Smooth muscle cell (in vitro differentiated cells): ENCODE results near the gene CDC23. TPM values are rescaled to one million over a fixed set of nuclear protein-coding genes. Genes with fewer than 3 reads are reported as not detected.

ENCODE experiments used
- DNase-seq: peaks from one replicate; lab custom pipeline; 2025; ENCODE audit not compliant: unreplicated experiment; lab: John Stamatoyannopoulos, UW
- H2AFZ ChIP-seq: fragments of 200-600 bp; sonication (generic); 2 replicates; pipeline ENCODE4 v1.6.0; 2016; ENCODE audit warnings: antibody characterized with exemption, low read depth, mild to moderate bottlenecking
- H3F3A ChIP-seq: fragments of 200-600 bp; sonication (generic); 2 replicates; pipeline ENCODE4 v1.6.0; 2017; ENCODE audit warnings: antibody characterized with exemption, low read depth
- H3K27ac ChIP-seq: fragments of 200-600 bp; sonication (generic); 2 replicates; pipeline ENCODE4 v1.5.1; 2016; ENCODE audit warnings: low read depth, mild to moderate bottlenecking
- H3K27me3 ChIP-seq: fragments of 200-600 bp; sonication (generic); 2 replicates; pipeline ENCODE4 v1.6.1; 2016; ENCODE audit warnings: low read depth, mild to moderate bottlenecking
- H3K36me3 ChIP-seq: fragments of 200-600 bp; sonication (generic); 2 replicates; pipeline ENCODE4 v1.5.1; 2016; ENCODE audit warnings: low read depth
- H3K4me1 ChIP-seq: fragments of 200-600 bp; sonication (generic); 2 replicates; pipeline ENCODE4 v1.5.1; 2016; ENCODE audit warnings: low read depth
- H3K4me2 ChIP-seq: fragments of 200-600 bp; sonication (generic); 2 replicates; pipeline ENCODE4 v1.6.0; 2016; ENCODE audit warnings: mild to moderate bottlenecking
- H3K4me3 ChIP-seq: fragments of 200-600 bp; sonication (generic); 2 replicates; pipeline ENCODE4 v1.5.1; 2016; ENCODE audit warnings: mild to moderate bottlenecking
- H3K79me2 ChIP-seq: fragments of 200-600 bp; sonication (generic); 2 replicates; pipeline ENCODE4 v1.6.0; 2016; ENCODE audit warnings: low read depth, mild to moderate bottlenecking
- H3K9ac ChIP-seq: fragments of 200-600 bp; sonication (generic); 2 replicates; pipeline ENCODE4 v1.6.0; 2016; ENCODE audit warnings: low read depth
- H3K9me3 ChIP-seq: fragments of 200-600 bp; sonication (generic); replicated peaks from 2 replicates; pipeline ENCODE4 v1.5.1; 2016; ENCODE audit warnings: low read depth
- H4K20me1 ChIP-seq: fragments of 200-600 bp; sonication (generic); 2 replicates; pipeline ENCODE4 v1.6.0; 2016; ENCODE audit warnings: low read depth
- WGBS: methylation state at CpG from one replicate; pipeline ENCODE4 v1.1.7; 2016; ENCODE audit warnings: low lambda C conversion rate; 5-methylcytosine and 5-hydroxymethylcytosine counted together
- polyA plus RNA-seq: library from polyadenylated mRNA; unstranded; fragments of >200 nt; fragmentation: Nextera tagmentation; extraction: Ambion mirVana; gene quantifications from 2 replicates; pipeline ENCODE4 v1.2.1, GENCODE V29; 2016
- total RNA-seq: library from RNA; depleted of rRNA; stranded (reverse); fragments of >200 nt; gene quantifications from 2 replicates; pipeline ENCODE4 v1.2.3, GENCODE V29; 2014
- TF ChIP-seq, protein P1 (sequence below): fragments of 200-600 bp; sonication (generic); IDR thresholded peaks from 2 replicates; pipeline ENCODE4 v1.5.1; 2017; ENCODE audit warnings: borderline replicate concordance, mild to moderate bottlenecking, antibody characterized with exemption; ENCODE audit not compliant: insufficient read depth, poor library complexity, severe bottlenecking

The CDC23 gene
- total and polyA plus RNA-seq, 2 experiments from 2014 or later = 37.2 to 39.5 TPM

DNA sequence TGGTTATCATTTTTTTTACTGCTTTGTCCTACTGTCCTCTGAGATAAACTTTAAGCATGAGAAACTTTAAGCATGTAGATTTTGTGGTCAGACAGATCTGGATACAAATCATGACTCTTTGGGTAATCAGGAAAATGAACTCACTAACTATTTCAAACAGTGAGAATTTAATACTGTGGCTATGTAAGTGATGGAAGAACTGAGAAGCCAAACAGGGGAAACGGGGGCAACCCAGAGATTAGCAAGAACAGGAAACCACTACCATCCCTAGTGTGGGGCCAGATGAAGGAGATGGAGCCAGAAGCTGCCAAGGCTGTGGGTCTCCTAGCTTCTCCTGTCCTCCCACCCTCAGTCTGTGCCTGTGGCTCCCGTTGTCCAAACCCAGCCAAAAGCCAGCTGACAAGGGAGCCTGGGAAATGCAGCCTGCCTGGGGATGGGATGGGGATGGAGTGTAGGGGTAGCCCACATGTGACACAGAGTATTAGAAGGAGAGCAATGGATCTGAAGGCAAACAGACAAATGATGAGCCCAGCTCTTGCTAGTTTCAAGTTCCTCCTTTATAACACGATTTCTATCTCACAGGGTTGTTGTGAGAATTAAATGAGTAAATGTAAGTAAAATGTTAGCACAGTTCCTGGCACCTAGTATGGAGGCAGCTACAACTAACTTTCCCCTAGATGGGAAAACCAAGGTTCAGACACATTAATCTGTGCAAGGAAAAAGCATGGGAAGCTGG, 27.7 kb upstream of the CDC23 start:
- TF ChIP-seq, protein P1, sequence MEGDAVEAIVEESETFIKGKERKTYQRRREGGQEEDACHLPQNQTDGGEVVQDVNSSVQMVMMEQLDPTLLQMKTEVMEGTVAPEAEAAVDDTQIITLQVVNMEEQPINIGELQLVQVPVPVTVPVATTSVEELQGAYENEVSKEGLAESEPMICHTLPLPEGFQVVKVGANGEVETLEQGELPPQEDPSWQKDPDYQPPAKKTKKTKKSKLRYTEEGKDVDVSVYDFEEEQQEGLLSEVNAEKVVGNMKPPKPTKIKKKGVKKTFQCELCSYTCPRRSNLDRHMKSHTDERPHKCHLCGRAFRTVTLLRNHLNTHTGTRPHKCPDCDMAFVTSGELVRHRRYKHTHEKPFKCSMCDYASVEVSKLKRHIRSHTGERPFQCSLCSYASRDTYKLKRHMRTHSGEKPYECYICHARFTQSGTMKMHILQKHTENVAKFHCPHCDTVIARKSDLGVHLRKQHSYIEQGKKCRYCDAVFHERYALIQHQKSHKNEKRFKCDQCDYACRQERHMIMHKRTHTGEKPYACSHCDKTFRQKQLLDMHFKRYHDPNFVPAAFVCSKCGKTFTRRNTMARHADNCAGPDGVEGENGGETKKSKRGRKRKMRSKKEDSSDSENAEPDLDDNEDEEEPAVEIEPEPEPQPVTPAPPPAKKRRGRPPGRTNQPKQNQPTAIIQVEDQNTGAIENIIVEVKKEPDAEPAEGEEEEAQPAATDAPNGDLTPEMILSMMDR = no peak

DNA sequence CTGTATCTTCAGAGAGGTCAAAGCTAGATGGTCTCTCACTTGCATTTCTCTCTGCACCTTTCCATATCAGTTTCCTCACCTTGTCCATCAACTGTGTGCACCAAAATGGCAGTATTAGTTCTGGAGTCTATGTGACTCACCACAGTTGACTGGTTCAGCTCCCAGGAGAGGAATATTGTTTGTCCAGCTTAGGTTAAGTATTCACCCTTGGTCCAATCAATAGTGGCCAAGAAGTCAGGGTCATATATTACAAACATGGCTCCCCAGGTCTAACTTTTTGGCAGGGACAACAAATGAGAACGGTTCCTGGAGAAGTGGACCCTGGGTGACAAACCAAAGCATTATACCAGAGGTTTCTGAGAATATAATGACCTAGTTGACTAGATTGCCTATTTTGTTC, 24.9 kb upstream of the CDC23 start:
- H2AFZ ChIP-seq = no peak overlapping the region
- H3K79me2 ChIP-seq = no peaks in the 10 kb centered on the region
- TF ChIP-seq, protein P1 = no peak
- H3K9me3 ChIP-seq = no peaks in the 10 kb centered on the region
- no peaks in the 10 kb centered on the region for H3K36me3 ChIP-seq
- DNase-seq = no peak
- WGBS = 97% methylated on average over 1 of the region's 1 CpG
- H3K9ac ChIP-seq = no peak overlapping the region
- H3K27me3 ChIP-seq = no peaks in the 10 kb centered on the region
- no peak overlapping the region for H3K27ac ChIP-seq
- H3K4me1 ChIP-seq = peaks cover 10% of the 10 kb centered on the region
- H3F3A ChIP-seq = no peaks in the 10 kb centered on the region
- H3K4me3 ChIP-seq = no peak overlapping the region
- H3K4me2 ChIP-seq = no peak overlapping the region
- H4K20me1 ChIP-seq = no peaks in the 10 kb centered on the region

More for the DNA sequence above, 27.7 kb upstream of the CDC23 start:
- H3K27me3 ChIP-seq = no peaks in the 10 kb centered on the region
- no peaks in the 10 kb centered on the region for H3K36me3 ChIP-seq
- H3K9ac ChIP-seq = no peak overlapping the region
- 52% methylated on average over 3 of the region's 3 CpGs for WGBS
- no peak overlapping the region for H3K27ac ChIP-seq
- no peaks in the 10 kb centered on the region for H3K79me2 ChIP-seq
- H3K4me1 ChIP-seq = peaks cover 20% of the 10 kb centered on the region
- H4K20me1 ChIP-seq = no peaks in the 10 kb centered on the region
- DNase-seq = no peak
- H3K9me3 ChIP-seq = no peaks in the 10 kb centered on the region
- H3K4me2 ChIP-seq = peak overlapping the region; percentile 96
- no peak overlapping the region for H3K4me3 ChIP-seq
- no peaks in the 10 kb centered on the region for H3F3A ChIP-seq
- H2AFZ ChIP-seq = no peak overlapping the region

DNA sequence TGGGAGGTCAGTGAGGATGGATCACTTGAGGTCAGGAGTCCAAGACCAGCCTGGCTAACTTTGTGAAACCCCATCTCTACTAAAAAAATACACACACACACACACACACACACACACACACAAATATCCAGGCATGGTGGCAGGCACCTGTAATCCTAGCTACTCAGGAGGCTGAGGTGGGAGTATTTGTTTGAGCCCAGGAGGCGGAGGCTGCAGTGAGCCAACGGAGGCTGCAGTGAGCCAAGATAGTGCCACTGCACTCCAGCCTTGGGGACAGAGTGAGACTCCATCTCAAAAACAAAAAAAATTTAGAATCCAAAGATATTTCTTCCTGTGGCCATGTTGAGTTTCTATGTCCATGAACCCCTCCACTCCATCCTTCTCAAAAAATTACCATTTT, 21.5 kb upstream of the CDC23 start:
- no peak overlapping the region for H3K9ac ChIP-seq
- no peak for DNase-seq
- H4K20me1 ChIP-seq = no peaks in the 10 kb centered on the region
- no peaks in the 10 kb centered on the region for H3K9me3 ChIP-seq
- no peaks in the 10 kb centered on the region for H3K4me1 ChIP-seq
- H3F3A ChIP-seq = peaks cover 8% of the 10 kb centered on the region
- no peak overlapping the region for H2AFZ ChIP-seq
- H3K4me3 ChIP-seq = no peak overlapping the region
- no peak overlapping the region for H3K27ac ChIP-seq
- WGBS = 90% methylated on average over 2 of the region's 2 CpGs
- H3K27me3 ChIP-seq = no peaks in the 10 kb centered on the region
- H3K79me2 ChIP-seq = no peaks in the 10 kb centered on the region
- TF ChIP-seq, protein P1 = no peak
- H3K36me3 ChIP-seq = no peaks in the 10 kb centered on the region
- no peak overlapping the region for H3K4me2 ChIP-seq

DNA sequence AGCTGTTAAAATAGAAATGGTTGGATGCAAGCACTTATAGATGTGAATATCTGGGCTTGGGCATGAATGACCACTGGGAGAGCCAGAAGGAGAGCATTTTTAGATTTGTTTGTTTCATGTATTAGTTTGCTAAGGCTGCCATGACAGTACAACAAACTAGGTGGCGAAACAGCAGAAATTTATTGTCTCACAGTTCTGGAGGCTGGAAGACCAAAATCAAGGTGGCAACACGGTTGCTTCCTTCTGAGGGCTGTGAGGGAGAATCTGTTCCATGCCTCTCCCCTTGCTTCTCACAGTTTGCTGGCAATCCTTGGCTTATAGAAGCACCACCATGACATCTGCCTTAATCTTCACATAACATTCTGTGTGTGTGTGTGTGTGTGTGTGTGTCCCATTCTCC, 20.2 kb upstream of the CDC23 start:
- no peak overlapping the region for H3K9ac ChIP-seq
- TF ChIP-seq, protein P1 = no peak
- H3K79me2 ChIP-seq = no peaks in the 10 kb centered on the region
- H3K36me3 ChIP-seq = no peaks in the 10 kb centered on the region
- no peaks in the 10 kb centered on the region for H3K9me3 ChIP-seq
- H3K4me2 ChIP-seq = no peak overlapping the region
- H3F3A ChIP-seq = peaks cover 8% of the 10 kb centered on the region
- no peak overlapping the region for H3K27ac ChIP-seq
- H3K27me3 ChIP-seq = no peaks in the 10 kb centered on the region
- H4K20me1 ChIP-seq = no peaks in the 10 kb centered on the region
- no peak overlapping the region for H3K4me3 ChIP-seq
- no peak for DNase-seq
- H3K4me1 ChIP-seq = no peaks in the 10 kb centered on the region
- peak overlapping the region; percentile 12 for H2AFZ ChIP-seq
- 86% methylated on average over 2 of the region's 2 CpGs for WGBS
